Gastroesophageal sphincter (tissue), 3 donors: ENCODE data around the gene IRX3.

Experiments
- EP300 ChIP-seq: sonication (generic); formaldehyde crosslinking; IDR thresholded peaks from one replicate; pipeline ENCODE4 v1.6.1; 2017; ENCODE audit warnings: antibody characterized with exemption, mild to moderate bottlenecking
- POLR2A ChIP-seq, 2 donors: fragments of 450-650 bp; IDR thresholded peaks; one replicate each; pipeline ENCODE4 v1.6.1; 2017; ENCODE audit warnings: antibody characterized with exemption in 2 of 2, mild to moderate bottlenecking in 2 of 2, moderate library complexity in 1 of 2
- TF ChIP-seq, protein P1 (sequence below), 4 experiments: fragments of 200-600 bp in 2 of 4; fragments of 450-650 bp in 2 of 4; sonication (generic) in 1 of 4; IDR thresholded peaks; one replicate each; pipeline ENCODE4 v1.5.1; 2017 to 2019; ENCODE audit warnings: antibody characterized with exemption in 4 of 4, mild to moderate bottlenecking in 2 of 4, moderate library complexity in 2 of 4

DNA sequence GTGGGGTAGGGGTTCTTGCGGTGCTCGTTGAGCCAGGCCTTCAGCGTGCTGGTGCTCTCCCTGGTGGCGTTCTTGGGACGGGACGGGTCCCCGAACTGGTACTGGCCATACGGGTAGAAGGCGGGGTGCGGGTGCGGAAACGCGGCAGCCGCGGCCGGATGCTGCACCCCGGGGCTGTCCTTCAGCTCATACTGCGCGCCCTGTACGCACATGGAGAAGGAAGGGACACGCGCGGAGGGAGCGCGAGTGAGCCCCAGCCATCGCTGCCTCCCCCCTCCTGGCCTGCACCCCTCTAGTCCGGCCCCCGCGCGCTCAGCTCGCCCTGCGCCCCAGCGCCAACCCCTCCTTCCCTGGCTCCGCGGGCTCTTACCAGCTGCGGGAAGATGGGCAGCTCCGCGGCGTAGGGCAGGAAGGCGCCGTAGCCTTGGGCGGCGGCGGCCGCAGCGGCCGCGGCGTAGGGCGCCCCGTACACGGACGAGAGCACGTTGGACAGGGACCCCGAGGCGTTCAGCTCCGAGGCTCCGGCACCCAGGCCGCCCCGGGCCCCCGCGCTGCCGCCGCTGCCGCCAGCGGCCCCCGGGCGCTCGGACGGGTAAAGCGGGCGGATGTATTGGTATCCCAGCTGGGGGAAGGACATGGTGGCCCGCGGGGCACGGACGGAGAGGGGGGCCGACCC, 1.0 kb downstream of the IRX3 start:
- no peak for TF ChIP-seq EP300
- no peak for TF ChIP-seq POLR2A (IDR thresholded peaks at IDR 0.05)
- TF ChIP-seq, protein P1, sequence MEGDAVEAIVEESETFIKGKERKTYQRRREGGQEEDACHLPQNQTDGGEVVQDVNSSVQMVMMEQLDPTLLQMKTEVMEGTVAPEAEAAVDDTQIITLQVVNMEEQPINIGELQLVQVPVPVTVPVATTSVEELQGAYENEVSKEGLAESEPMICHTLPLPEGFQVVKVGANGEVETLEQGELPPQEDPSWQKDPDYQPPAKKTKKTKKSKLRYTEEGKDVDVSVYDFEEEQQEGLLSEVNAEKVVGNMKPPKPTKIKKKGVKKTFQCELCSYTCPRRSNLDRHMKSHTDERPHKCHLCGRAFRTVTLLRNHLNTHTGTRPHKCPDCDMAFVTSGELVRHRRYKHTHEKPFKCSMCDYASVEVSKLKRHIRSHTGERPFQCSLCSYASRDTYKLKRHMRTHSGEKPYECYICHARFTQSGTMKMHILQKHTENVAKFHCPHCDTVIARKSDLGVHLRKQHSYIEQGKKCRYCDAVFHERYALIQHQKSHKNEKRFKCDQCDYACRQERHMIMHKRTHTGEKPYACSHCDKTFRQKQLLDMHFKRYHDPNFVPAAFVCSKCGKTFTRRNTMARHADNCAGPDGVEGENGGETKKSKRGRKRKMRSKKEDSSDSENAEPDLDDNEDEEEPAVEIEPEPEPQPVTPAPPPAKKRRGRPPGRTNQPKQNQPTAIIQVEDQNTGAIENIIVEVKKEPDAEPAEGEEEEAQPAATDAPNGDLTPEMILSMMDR (IDR thresholded peaks at IDR 0.05), result no peak
